HG03103 (cell line): ENCODE measurements around the gene TMEM164.
A peak's percentile ranks its signal among the peaks of the same experiment; 100 is the strongest.

ENCODE experiments used
- ATAC-seq: cut with Tn5 transposase; IDR thresholded peaks from one replicate; pipeline ENCODE4 v1.9.1; 2021; ENCODE audit warnings: low read depth; ENCODE audit not compliant: unreplicated experiment

The TMEM164 gene

GRCh38 chrX:110036162-110037033 lies 33.5 kb downstream of the TMEM164 start:
- no peak for ATAC-seq

- ATAC-seq = no peak
Measured at GRCh38 chrX:110037178-110037577, 34.3 kb downstream of the TMEM164 start.

- ATAC-seq = no peak
Measured at GRCh38 chrX:110038900-110039299, 36.0 kb downstream of the TMEM164 start.

GRCh38 chrX:110041980-110042379 lies 39.1 kb downstream of the TMEM164 start:
- ATAC-seq = no peak

GRCh38 chrX:110042496-110042895 lies 39.6 kb downstream of the TMEM164 start:
- no peak for ATAC-seq

GRCh38 chrX:110043506-110043905 lies 40.6 kb downstream of the TMEM164 start:
- ATAC-seq = no peak

GRCh38 chrX:110044346-110045249 lies 41.7 kb downstream of the TMEM164 start:
- ATAC-seq = no peak

GRCh38 chrX:110045421-110045820 lies 42.5 kb downstream of the TMEM164 start:
- ATAC-seq = no peak

GRCh38 chrX:110046001-110046400 lies 43.1 kb downstream of the TMEM164 start:
- no peak for ATAC-seq

- ATAC-seq = no peak
Measured at GRCh38 chrX:110046971-110047370, 44.1 kb downstream of the TMEM164 start.

- no peak for ATAC-seq
Measured at GRCh38 chrX:110049096-110049495, 46.2 kb downstream of the TMEM164 start.

GRCh38 chrX:110050386-110050785 lies 47.5 kb downstream of the TMEM164 start:
- no peak for ATAC-seq

GRCh38 chrX:110050901-110051300 lies 48.0 kb downstream of the TMEM164 start:
- ATAC-seq = peak; percentile 60

GRCh38 chrX:110051559-110051958 lies 48.6 kb downstream of the TMEM164 start:
- no peak for ATAC-seq

- ATAC-seq = no peak
Measured at GRCh38 chrX:110052303-110052702, 49.4 kb downstream of the TMEM164 start.

GRCh38 chrX:110053453-110053852 lies 50.5 kb downstream of the TMEM164 start:
- ATAC-seq = no peak

GRCh38 chrX:110055616-110056015 lies 52.7 kb downstream of the TMEM164 start:
- no peak for ATAC-seq

- ATAC-seq = no peak
Measured at GRCh38 chrX:110056419-110056818, 53.5 kb downstream of the TMEM164 start.

- no peak for ATAC-seq
Measured at GRCh38 chrX:110059410-110059809, 56.5 kb downstream of the TMEM164 start.

- no peak for ATAC-seq
Measured at GRCh38 chrX:110060317-110060716, 57.4 kb downstream of the TMEM164 start.

- ATAC-seq = no peak
Measured at GRCh38 chrX:110060846-110061537, 58.1 kb downstream of the TMEM164 start.
